Uterus (tissue), 4 donors: ENCODE data around the gene MICAL2. TPM values are rescaled to one million over a fixed set of nuclear protein-coding genes. Genes with fewer than 3 reads are reported as not detected.

ENCODE experiments used
- DNase-seq, 2 donors: peaks; one replicate each; pipeline ENCODE4 v3.0.0-alpha.2; 2019 to 2020
- H3K27ac ChIP-seq, 2 donors: fragments of 200-600 bp; sonication (generic); 1 replicate in 1 of 2; 2 replicates in 1 of 2; pipeline ENCODE4 v1.5.1; 2016 to 2018
- H3K27me3 ChIP-seq, 2 donors: fragments of 200-600 bp; sonication (generic); one replicate each; pipeline ENCODE4 v1.5.1; 2018 to 2019; ENCODE audit warnings: control low read depth in 1 of 2
- H3K36me3 ChIP-seq, 2 donors: fragments of 200-600 bp; sonication (generic); one replicate each; pipeline ENCODE4 v1.5.1; 2019; ENCODE audit warnings: control low read depth in 1 of 2
- H3K4me1 ChIP-seq, 2 donors: fragments of 200-600 bp; sonication (generic); one replicate each; pipeline ENCODE4 v1.5.1; 2018 to 2019; ENCODE audit warnings: control low read depth in 1 of 2
- H3K4me3 ChIP-seq, 2 donors: fragments of 200-600 bp; sonication (generic); 1 replicate in 1 of 2; 2 replicates in 1 of 2; pipeline ENCODE4 v1.5.1; 2018 to 2019; ENCODE audit warnings: mild to moderate bottlenecking in 1 of 2
- H3K9me3 ChIP-seq, 2 donors: fragments of 200-600 bp; sonication (generic); one replicate each; pipeline ENCODE4 v1.5.1; 2019; ENCODE audit warnings: control low read depth in 1 of 2
- CTCF ChIP-seq, 4 experiments: fragments of 200-600 bp in 2 of 4; fragments of 450-650 bp in 2 of 4; sonication (generic) in 2 of 4; IDR thresholded peaks; one replicate each; pipeline ENCODE4 v1.5.1; 2016 to 2019; ENCODE audit warnings: antibody characterized with exemption in 4 of 4, mild to moderate bottlenecking in 2 of 4, moderate library complexity in 1 of 4
- POLR2A ChIP-seq, 2 donors: fragments of 450-650 bp; IDR thresholded peaks; one replicate each; pipeline ENCODE4 v1.6.1; 2016; ENCODE audit warnings: antibody characterized with exemption in 2 of 2, mild to moderate bottlenecking in 1 of 2, moderate library complexity in 1 of 2
- intact Hi-C: fragments of 100-400 bp; cut with DNase I; formaldehyde crosslinking; loops from one replicate; pipeline ENCODE4 v1.15.1; 2023; ENCODE audit warnings: low total_unique reads
- total RNA-seq, 4 donors: library from RNA; depleted of rRNA in 3 of 4; stranded (reverse); fragments of >200 nt in 3 of 4; gene quantifications; one replicate each; pipeline versions ENCODE4 v1.1.0 to v1.2.4, GENCODE V29; 2014 to 2023
- donor health status: DM: yes; HTN: yes; CAD: no.

The MICAL2 gene
- total RNA-seq, 4 donors from 2014 or later = 29.6 to 139 (median 53.1) TPM

DNA sequence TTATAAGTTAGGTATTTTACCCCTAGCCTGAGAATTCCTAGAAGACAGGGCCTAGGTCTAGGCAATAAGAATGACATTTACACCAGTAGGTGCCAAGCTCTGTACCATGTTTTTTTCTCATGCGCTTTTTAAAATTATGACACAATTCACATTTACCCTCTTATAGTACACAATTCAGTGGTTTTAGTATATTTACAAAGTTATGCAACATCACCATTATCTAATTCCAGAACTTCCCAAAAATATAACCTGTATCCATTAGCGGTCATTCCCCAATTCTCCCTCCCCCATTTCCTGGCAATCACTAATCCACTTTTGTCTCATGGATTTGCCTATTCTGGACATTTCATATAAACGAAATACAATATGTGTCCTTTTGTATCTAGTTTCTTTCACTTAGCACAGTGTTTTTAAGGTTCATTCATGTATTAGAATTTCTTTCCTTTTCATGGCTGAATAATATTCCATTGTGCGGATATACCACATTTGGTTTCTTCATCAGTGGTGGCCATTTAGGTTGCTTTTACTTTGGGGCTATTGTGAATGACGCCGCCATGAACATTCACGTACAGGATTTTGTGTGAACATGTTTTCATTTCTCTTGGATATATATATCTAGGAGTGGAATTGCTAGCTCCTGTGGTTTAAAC lies 92.4 kb downstream of the MICAL2 start:
- Histone ChIP-seq H3K36me3 (no peaks in the 10 kb centered on the region), H3K4me1 (peaks cover 0 to 9% of the 10 kb centered on the region in 2 donors), H3K27me3 (no peaks in the 10 kb centered on the region), H3K27ac (no peak overlapping the region), H3K4me3 (no peak overlapping the region), H3K9me3 (no peaks in the 10 kb centered on the region)
- intact Hi-C loops = no loop called here
- no peak for DNase-seq
- no peak for TF ChIP-seq CTCF (IDR thresholded peaks at IDR 0.05)
- no peak for TF ChIP-seq POLR2A (IDR thresholded peaks at IDR 0.05)

DNA sequence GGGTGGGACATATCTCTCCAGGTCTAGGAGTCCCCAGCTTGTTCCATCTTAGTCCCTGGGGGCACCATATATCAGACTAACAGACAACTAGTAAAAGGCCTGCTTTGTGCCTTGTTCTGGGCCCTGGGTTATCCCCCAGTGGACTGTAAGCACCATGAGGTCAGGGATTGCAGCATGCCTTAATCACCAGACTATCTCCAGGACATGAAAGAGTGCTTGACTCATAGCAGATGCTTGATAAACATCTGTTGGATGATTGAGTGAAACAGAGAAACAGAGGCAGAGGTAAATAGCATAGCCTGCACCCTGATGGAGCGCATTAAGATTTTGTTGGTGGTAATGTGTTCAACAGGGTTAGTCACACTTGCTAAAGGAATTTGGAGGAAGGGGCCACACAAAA lies 94.1 kb downstream of the MICAL2 start:
- Histone ChIP-seq H3K4me1 (peaks cover 0 to 16% of the 10 kb centered on the region in 2 donors), H3K9me3 (no peaks in the 10 kb centered on the region), H3K27ac (no peak overlapping the region), H3K4me3 (no peak overlapping the region), H3K36me3 (no peaks in the 10 kb centered on the region), H3K27me3 (no peaks in the 10 kb centered on the region)
- intact Hi-C loops = no loop called here
- DNase-seq = no peak
- no peak for TF ChIP-seq POLR2A (IDR thresholded peaks at IDR 0.05)
- no peak for TF ChIP-seq CTCF (IDR thresholded peaks at IDR 0.05)

GRCh38 chr11:12205330-12205729 lies 94.9 kb downstream of the MICAL2 start:
- H3K4me3 ChIP-seq = no peak overlapping the region
- no peak overlapping the region for H3K27ac ChIP-seq
- no peaks in the 10 kb centered on the region for H3K36me3 ChIP-seq
- intact Hi-C loops = no loop called here
- no peaks in the 10 kb centered on the region for H3K9me3 ChIP-seq
- TF ChIP-seq CTCF (IDR thresholded peaks at IDR 0.05) (no peak), POLR2A (IDR thresholded peaks at IDR 0.05) (no peak)
- H3K4me1 ChIP-seq = peaks cover 0 to 16% of the 10 kb centered on the region in 2 donors
- no peaks in the 10 kb centered on the region for H3K27me3 ChIP-seq
- DNase-seq = no peak

DNA sequence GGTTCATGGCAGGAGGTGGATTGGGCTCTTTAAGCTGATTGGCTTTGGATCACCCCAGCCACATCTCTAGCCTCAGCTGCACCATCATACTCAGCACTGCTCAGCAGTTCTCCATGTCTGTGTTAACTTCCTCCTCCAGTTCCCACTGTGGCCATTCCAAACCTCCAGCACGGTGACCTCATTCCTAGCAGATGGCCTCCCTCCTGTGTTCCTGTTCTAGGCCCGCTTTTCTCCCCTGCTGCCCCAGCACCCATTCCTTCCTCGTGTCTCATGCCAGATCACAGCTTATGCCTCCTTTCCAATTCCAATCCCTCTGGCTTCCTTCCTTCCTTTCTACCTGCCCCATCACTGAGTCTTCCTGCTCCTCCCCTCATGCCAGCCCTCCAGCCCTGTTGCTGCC lies 96.1 kb downstream of the MICAL2 start:
- intact Hi-C loops = no loop called here
- peaks cover 0 to 7% of the 10 kb centered on the region in 2 donors for H3K4me1 ChIP-seq
- H3K36me3 ChIP-seq = no peaks in the 10 kb centered on the region
- no peak overlapping the region for H3K4me3 ChIP-seq
- TF ChIP-seq POLR2A (IDR thresholded peaks at IDR 0.05) (no peak), CTCF (IDR thresholded peaks at IDR 0.05) (no peak)
- H3K27me3 ChIP-seq = no peaks in the 10 kb centered on the region
- no peaks in the 10 kb centered on the region for H3K9me3 ChIP-seq
- H3K27ac ChIP-seq = no peak overlapping the region
- DNase-seq = no peak

- no peak for TF ChIP-seq POLR2A (IDR thresholded peaks at IDR 0.05)
- TF ChIP-seq CTCF (IDR thresholded peaks at IDR 0.05) = no peak
- no peaks in the 10 kb centered on the region for H3K9me3 ChIP-seq
These were observed 97.2 kb downstream of the MICAL2 start for GRCh38 chr11:12207384-12208150.

More at GRCh38 chr11:12207384-12208150, 97.2 kb downstream of the MICAL2 start:
- intact Hi-C loops = no loop called here
- Histone ChIP-seq H3K27ac (no peak overlapping the region), H3K27me3 (no peaks in the 10 kb centered on the region), H3K36me3 (no peaks in the 10 kb centered on the region), H3K4me3 (no peak overlapping the region), H3K4me1 (peaks cover 0 to 7% of the 10 kb centered on the region in 2 donors)
- no peak for DNase-seq
